HG03095 (cell line): ENCODE measurements around the gene UMOD.

Experiments used
- ATAC-seq: cut with Tn5 transposase; IDR thresholded peaks from one replicate; pipeline ENCODE4 v1.9.1; 2021; ENCODE audit warnings: moderate library complexity; ENCODE audit not compliant: unreplicated experiment

Gene UMOD

GRCh38 chr16:20364051-20364450 is 11.5 kb upstream of the UMOD start:
- no peak for ATAC-seq

GRCh38 chr16:20363191-20363590 is 10.7 kb upstream of the UMOD start:
- no peak for ATAC-seq

- no peak for ATAC-seq
These were observed 7.5 kb upstream of the UMOD start for GRCh38 chr16:20359997-20360396.

GRCh38 chr16:20355114-20355782 is 2.7 kb upstream of the UMOD start:
- ATAC-seq: no peak

DNA sequence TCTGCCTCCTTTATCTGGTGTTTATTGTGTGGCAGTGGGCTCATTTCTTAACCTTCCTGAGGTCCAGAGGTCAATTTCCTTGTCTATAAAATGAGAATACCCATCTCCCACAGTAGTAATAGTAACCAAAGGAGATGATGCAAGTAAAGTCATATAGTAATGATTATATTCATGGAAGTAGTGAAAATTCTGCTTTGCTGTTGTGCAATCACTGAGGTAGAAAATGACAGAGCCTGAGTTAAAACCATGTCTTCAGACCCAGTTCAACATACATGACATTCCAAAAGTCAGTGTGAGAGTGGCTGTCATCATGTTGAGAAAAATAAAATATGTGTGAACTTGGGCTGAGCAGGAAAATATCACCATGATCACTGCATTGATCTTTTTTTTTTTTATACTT is 864 bp upstream of the UMOD start:
- no peak for ATAC-seq

DNA sequence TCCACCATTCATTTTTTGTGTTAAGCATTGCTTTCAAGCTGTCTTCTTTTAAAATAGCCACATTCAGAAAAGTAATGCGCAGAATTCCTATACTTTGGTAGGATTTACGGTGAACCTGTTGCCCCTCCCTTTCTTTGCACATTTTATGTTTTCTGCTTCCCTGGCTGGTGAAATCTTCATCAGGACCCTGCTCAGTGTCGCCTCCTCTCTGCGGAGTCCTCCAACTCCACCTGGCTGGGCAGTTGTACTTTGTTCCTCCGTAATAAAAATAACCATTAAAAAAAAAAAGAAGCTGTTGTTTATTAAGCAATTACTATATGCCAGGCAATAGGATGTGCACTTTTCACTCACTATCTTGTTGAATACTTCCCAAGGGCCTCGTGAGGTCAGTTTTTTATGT is 2.9 kb downstream of the UMOD start:
- ATAC-seq: no peak

DNA sequence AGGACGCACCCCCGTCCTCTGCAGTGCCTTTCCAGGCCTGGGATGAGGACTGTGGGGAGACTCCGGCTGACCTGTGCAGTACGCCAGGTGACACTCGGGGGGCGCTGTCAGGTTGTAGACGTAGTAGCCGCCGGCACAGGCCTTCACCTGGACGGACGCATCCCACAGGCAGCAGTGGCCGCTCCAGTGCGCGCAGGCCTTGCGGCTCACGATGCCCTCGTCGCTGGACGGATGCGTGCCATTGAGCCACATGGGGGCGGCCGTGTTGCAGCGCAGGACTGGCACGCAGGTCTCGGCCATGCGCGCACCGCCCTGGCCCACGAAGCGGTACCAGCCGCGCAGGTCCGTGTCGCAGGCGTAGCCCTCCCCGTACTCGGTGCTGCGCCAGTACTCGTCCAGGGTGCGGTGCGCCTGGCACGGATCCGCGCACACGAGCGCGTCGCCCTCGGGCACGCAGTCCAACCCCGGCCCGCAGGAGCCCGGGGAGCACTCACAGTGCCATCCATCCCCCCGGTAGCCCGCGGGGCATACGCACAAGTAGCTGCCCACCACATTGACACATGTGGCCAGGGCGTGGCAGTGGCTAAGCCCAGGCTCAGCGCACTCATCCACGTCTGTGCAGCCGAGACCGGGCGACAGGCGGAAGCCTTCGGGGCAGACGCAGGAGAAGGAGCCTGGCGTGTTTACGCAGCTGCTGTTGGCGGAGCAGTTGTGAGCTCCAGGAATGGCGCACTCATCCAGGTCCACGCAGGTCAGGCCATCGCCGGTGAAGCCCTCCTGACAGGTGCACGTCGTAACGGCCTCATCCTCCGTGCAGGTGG is 3.9 kb downstream of the UMOD start:
- no peak for ATAC-seq

GRCh38 chr16:20347666-20348364 is 4.7 kb downstream of the UMOD start:
- ATAC-seq: no peak

- ATAC-seq: no peak
These were observed 7.9 kb downstream of the UMOD start for GRCh38 chr16:20344611-20345010.

DNA sequence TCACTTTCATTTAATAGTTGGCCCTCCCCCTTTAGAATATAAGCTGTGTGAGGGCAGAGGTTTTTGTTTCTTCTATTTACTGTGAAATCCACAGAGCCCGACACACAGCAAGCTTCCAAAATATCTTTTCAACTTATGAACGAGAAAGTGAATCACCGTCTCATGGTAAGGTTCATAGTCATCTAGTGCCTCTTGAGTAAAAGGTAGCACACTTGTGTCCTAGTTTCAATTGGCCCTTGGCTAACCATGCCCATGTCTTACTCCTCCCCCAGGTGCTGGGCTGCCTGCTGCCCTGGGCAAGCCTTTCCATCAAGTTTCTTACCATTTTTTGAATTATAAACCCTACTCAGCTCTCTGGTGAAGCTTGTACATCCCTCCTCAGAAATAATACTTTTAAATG is 12.8 kb downstream of the UMOD start:
- ATAC-seq: no peak

DNA sequence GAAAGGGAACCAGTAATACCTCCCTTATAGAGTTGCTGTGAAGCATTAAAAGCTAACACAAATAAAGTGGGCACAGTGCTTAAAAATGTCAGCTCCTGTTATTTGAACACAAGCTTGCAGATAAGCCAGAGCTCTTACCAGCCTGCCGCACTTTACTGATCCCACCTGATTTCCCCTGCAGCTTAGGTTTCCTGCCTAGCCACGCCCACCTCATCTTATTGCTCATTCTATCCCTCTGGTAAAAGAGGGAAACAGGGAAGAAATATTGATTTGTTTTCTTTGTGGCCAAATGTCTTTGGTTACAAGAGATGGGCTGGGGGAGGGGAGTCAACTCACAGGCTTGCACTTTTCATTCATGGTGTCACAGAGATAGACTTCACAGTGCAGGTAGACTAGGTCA is 15.6 kb downstream of the UMOD start:
- no peak for ATAC-seq

GRCh38 chr16:20334396-20334795 is 18.1 kb downstream of the UMOD start:
- no peak for ATAC-seq

- ATAC-seq: no peak
These were observed 19.4 kb downstream of the UMOD start for GRCh38 chr16:20333120-20333519.

- no peak for ATAC-seq
These were observed 20.1 kb downstream of the UMOD start for GRCh38 chr16:20332411-20332810.

DNA sequence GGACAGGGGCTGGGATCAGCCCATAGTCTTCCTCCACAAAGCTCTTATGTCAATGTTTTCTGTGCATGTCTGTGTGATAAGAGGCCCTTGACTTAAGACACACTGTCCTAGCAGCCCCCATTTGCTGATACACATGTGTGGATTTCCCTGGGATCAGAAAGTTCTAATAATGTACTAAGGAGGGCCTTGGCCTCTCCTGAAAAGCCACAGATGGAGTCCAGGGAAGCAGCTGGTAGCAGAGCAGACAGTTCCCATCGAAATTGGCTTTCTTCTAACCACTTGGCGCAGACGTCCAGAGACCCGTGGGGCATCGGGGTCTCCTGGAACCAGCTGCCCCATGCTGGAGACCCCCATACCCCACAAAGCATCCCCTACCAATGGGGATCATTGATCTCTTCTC is 20.9 kb downstream of the UMOD start:
- ATAC-seq: no peak

GRCh38 chr16:20329392-20330138 is 22.9 kb downstream of the UMOD start:
- ATAC-seq: no peak

DNA sequence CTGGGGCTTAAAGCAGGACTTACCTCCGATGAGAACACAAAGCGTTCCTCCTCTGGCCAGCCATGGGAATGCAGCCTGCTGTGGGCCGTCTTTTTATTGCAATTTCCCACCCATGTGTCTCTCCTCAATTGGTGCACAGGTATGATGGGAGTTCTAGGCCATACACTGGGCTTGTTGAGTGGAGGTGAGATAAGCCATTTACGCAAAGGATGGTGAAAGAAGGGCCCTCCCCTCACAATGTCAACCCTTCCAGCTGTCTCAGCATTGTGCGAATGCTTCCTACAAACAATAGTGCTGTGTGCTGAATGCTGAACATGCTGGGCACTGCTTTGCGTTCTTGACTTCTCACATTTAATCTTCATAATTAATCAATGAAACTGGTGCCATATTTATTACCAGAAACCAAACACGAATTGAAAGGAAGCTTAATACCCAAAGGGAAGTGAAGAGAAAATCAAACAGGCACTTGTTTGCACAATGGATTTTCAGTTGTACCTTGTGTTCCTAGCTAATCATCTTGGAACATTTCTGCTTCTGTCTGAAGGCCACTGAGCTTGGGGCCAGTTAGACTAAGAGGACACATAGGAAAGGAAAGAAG is 25.0 kb downstream of the UMOD start, which contains the start of gene GP2:
TSS of gene GP2 (minus strand) at position 70 of the 598 bp plus-strand sequence. CDS start 1,082 bp downstream, outside the sequence.
- ATAC-seq: no peak

GRCh38 chr16:20326321-20326720 is 26.2 kb downstream of the UMOD start:
- no peak for ATAC-seq

GRCh38 chr16:20325005-20325404 is 27.5 kb downstream of the UMOD start:
- no peak for ATAC-seq

GRCh38 chr16:20323591-20324117 is 28.9 kb downstream of the UMOD start:
- ATAC-seq: no peak
